Endothelial cell of umbilical vein (primary cell): Measurements from ENCODE around the gene PRSS21.

ENCODE experiments used
- EZH2 ChIP-seq: IDR thresholded peaks from 2 replicates; pipeline ENCODE4 v1.6.1; 2012; ENCODE audit warnings: borderline replicate concordance, low read depth, mild to moderate bottlenecking, moderate library complexity, low read length, inconsistent platforms; ENCODE audit not compliant: severe bottlenecking
- POLR2AphosphoS5 ChIP-seq: IDR thresholded peaks from 2 replicates; pipeline ENCODE4 v1.6.1; 2012; ENCODE audit warnings: low read depth, mild to moderate bottlenecking, control low read depth, low read length, moderate library complexity; ENCODE audit not compliant: insufficient read depth
- TF ChIP-seq, protein P1 (sequence below), 2 donors: IDR thresholded peaks; 1 replicate in 1 of 2; 2 replicates in 1 of 2; pipeline ENCODE4 v1.5.1; 2011; ENCODE audit warnings: low read length in 2 of 2, mild to moderate bottlenecking in 2 of 2, moderate library complexity in 2 of 2, control low read depth in 1 of 2, inconsistent platforms in 1 of 2, low read depth in 1 of 2; ENCODE audit not compliant: insufficient read depth in 1 of 2; ENCODE audit errors: extremely low read depth in 1 of 2

- TF ChIP-seq, protein P1, sequence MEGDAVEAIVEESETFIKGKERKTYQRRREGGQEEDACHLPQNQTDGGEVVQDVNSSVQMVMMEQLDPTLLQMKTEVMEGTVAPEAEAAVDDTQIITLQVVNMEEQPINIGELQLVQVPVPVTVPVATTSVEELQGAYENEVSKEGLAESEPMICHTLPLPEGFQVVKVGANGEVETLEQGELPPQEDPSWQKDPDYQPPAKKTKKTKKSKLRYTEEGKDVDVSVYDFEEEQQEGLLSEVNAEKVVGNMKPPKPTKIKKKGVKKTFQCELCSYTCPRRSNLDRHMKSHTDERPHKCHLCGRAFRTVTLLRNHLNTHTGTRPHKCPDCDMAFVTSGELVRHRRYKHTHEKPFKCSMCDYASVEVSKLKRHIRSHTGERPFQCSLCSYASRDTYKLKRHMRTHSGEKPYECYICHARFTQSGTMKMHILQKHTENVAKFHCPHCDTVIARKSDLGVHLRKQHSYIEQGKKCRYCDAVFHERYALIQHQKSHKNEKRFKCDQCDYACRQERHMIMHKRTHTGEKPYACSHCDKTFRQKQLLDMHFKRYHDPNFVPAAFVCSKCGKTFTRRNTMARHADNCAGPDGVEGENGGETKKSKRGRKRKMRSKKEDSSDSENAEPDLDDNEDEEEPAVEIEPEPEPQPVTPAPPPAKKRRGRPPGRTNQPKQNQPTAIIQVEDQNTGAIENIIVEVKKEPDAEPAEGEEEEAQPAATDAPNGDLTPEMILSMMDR (IDR thresholded peaks at IDR 0.05; ENCODE audit: extremely low read depth in 1 of 2, insufficient read depth in 1 of 2, low read depth in 1 of 2, low read length in 2 of 2), result no peak
- no peak for TF ChIP-seq POLR2AphosphoS5
- TF ChIP-seq EZH2, result no peak
These were observed 6.4 kb upstream of the PRSS21 start for GRCh38 chr16:2810651-2811050.
